ENCODE results near the gene PPP2R2B.
"Not testable (repeated sequence)": the region's sequence is repeated elsewhere in the genome, so short reads cannot be mapped to it uniquely, and the experiment has no call there.

The PPP2R2B gene

GRCh38 chr5:146745931-146746577 lies 132.5 kb downstream of the PPP2R2B start:
- DNase-seq (ENCODE audit: low read depth in 3 of 3) = no peak

GRCh38 chr5:146744068-146744745 lies 134.3 kb downstream of the PPP2R2B start:
- no peak for DNase-seq (ENCODE audit: low read depth in 3 of 3)

- DNase-seq (ENCODE audit: low read depth in 3 of 3) = no peak
Observed at GRCh38 chr5:146734936-146735577, 143.5 kb downstream of the PPP2R2B start.

GRCh38 chr5:146732962-146733361 lies 145.6 kb downstream of the PPP2R2B start:
- no peak for DNase-seq (ENCODE audit: low read depth in 3 of 3)

DNA sequence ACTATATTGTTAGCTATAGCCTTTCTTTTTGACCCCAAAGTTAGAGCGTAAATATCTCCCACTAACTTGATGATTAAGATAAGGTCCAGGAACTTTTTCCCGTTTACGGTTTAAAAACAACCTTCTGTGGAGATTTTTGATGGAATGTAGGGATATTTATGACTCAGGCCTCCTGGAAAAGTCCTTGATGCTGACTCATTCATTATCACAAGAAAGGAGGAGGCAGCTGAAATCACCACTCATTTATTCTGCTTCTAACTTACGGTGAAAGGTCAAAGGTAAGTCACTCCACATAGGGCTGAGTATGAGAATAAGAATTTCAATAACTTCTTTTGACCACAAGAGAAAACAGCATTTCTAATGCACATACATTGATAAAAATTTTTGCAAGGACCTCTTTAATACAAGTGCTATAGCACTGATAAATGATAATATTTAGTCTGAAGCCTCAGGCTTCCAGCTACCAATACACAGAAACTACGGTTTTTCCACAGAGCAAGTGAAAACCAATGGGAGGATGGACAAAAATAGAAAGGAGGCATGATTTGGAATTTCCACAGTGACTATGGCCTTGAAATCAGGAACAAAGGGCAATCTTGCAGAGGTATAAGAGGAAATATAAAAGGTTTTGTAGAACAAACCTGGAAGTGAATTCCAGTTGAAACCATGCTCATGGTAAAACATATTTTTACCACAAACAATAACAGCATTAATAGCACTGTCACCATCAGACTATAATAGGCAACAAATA lies 146.5 kb downstream of the PPP2R2B start:
- DNase-seq (ENCODE audit: low read depth in 3 of 3) = no peak

DNA sequence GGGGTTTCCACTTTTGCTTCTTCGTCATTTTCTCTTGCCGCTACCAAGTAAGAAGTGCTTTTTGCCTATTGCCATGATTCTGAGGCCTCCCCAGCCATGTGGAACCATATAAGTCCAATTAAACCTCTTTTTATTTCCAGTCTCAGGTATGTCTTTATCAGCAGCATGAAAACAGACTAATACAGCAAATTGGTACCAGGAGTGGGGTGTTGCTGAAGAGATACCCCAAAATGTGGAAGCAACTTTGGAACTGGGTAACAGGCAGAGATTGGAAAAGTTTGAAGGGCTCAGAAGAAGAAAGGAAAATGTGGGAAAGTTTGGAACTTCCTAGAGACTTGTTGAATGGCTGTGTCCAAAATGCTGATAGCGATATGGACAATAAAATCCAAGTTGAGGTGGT lies 149.8 kb downstream of the PPP2R2B start:
- DNase-seq (ENCODE audit: low read depth in 3 of 3) = not testable (repeated sequence)

GRCh38 chr5:146726891-146727290 lies 151.7 kb downstream of the PPP2R2B start:
- no peak for DNase-seq (ENCODE audit: low read depth in 3 of 3)

- DNase-seq (ENCODE audit: low read depth in 3 of 3) = no peak
Observed at GRCh38 chr5:146726020-146726419, 152.5 kb downstream of the PPP2R2B start.

DNA sequence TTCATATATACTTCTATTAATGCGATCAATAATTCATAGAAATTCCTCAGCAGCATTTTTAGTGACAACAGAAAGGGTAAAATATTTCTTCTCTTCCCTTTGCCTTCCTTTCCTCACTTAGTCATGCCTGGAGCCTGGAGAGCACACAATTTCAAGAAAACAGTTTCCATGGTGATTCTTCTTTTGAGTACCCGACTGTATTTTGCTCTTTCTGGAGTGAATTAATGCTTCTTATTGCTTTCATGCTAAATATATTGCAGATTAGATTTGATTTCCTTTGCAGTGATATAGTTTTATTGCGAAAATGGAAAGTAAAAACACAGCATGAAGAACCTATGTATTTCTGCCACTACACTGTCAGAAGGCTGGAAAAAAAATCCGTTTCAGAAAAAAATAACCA lies 153.5 kb downstream of the PPP2R2B start:
- DNase-seq (ENCODE audit: low read depth in 3 of 3) = no peak

DNA sequence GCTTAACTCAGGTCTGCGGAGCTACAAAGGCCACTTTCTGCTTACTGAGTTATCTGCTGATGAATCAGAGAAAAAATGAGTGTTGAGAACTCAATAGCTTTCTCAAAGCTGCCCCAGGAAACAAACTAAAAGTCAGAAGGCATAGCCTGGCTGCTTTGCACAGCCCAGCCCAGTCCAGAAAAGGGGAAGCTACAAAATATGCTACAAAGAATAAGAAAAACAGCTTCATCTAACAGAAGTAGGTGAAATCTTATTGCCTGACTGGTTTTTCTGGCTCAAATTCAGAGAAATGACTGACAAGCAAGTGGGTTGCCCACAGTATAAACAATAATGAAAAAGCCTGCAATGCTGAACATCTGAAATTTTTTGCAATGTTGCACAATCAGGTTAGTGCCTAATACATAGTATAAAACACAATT lies 156.2 kb downstream of the PPP2R2B start:
- DNase-seq (ENCODE audit: low read depth in 3 of 3) = no peak

GRCh38 chr5:146721073-146721815 lies 157.3 kb downstream of the PPP2R2B start:
- no peak for DNase-seq (ENCODE audit: low read depth in 3 of 3)

- no peak for DNase-seq (ENCODE audit: low read depth in 3 of 3)
Observed at GRCh38 chr5:146720107-146720506, 158.4 kb downstream of the PPP2R2B start.

DNA sequence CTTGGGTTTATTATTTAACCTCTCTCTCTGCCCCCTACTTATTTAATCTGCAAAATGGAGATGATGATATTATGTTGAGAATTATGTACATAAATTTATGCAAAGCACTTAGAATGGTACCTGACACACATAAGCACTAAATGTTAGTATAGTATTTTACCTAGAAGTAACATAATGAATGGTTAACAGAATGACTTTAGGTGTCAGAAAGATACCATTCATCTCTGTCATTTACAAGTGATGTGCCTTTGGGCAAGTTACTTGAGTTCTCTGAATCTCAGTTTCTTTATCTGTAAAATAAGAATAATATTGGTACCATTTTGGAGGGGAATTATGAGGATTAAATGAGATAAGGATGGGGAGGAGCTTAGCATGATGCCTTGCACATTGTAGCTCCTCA lies 159.4 kb downstream of the PPP2R2B start:
- no peak for DNase-seq (ENCODE audit: low read depth in 3 of 3)

- no peak for DNase-seq (ENCODE audit: low read depth in 3 of 3)
Observed at GRCh38 chr5:146718609-146719008, 159.9 kb downstream of the PPP2R2B start.

DNA sequence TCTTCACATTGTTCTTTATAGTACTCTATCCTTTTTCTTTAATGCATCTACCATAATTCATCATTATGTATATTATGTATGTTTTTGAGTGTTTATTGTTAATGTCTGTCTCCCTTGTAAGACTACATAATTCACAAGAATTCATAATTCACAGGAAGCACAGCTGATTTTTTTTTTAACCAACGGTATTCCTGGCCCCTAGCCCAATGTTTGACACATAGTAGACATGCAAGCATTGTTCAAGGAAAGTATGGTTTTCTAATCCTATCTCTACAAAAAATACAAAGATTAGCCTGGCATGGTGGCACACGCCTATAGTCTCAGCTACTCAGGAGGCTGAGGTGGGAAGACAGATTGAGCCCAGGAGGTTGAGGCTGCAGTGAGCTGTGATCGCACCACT lies 160.6 kb downstream of the PPP2R2B start:
- no peak for DNase-seq (ENCODE audit: low read depth in 3 of 3)

- DNase-seq (ENCODE audit: low read depth in 3 of 3) = no peak
Observed at GRCh38 chr5:146716636-146717035, 161.9 kb downstream of the PPP2R2B start.

DNA sequence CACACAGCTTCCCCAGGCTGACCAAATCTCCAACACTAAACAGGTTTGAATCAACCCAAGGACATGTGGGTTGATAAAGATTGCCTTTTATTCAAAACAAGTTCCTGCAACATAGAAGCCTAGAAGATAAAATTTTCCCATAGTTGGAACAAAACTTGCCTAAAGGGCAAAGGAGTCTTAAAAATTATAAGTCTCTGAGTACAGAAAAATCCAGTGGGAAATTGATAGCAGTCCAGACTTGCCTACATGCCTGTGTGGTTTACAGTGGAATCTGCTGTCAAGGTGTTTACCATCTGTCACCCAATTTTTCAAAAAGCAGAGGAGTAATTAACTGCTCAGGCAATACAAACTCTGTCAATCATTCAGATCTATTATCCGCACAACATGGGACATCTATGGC lies 168.2 kb downstream of the PPP2R2B start:
- no peak for DNase-seq (ENCODE audit: low read depth in 3 of 3)

DNA sequence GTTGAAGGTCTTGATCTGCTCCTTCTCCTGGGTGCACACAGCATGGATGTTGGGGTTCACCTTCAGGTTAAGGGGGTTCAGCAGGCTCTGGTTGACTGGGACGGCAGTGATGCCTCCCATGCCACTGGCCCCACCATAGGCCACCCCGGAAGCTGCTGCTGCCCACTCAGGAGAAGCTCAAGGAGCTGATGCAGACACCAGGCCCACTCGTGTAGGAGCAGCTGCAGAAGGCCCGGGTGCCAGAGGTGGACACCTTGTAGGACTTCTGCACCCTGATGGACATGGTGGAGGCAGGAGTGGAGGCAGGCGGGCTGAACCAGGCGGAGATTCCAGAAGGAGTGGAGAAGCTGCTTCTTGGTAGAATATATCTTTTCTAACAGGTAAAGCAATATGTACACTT lies 171.2 kb downstream of the PPP2R2B start:
- DNase-seq (ENCODE audit: low read depth in 3 of 3) = no peak

GRCh38 chr5:146706321-146706972 lies 172.1 kb downstream of the PPP2R2B start:
- DNase-seq (ENCODE audit: low read depth in 3 of 3) = no peak

DNA sequence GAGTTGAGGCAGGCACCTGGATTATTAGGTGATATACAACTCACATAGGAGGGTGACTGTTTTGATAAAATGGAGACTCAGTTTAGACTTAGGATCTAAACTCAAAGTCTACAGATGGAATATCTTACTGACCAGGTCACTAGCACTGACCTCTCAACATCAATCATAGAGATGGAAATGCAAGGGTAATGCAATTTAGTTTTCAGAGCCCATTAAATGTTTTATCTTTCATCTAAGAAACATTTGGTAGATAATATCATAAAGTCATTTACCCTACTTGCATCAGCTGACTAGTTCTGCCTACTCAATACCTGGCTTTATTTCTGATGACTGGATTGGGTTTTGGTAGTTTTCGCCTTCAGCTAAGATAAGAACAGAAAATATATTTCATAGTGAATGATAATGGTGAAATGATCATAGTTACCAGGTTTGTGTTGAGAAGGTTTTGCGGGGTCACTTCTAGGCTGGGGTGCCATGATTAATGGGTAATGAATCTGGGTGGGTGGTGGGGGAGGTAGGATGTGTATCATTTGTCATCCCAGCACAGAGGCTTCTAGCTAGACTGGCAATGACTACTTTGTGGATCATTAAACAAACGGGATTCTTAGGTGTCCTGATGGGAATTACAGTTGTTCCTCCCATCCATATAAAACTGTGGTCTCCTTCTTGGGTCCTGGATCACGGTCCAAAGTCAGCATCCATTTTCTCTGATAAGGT lies 173.4 kb downstream of the PPP2R2B start:
- no peak for DNase-seq (ENCODE audit: low read depth in 3 of 3)

GRCh38 chr5:146703899-146704298 lies 174.7 kb downstream of the PPP2R2B start:
- no peak for DNase-seq (ENCODE audit: low read depth in 3 of 3)

All from stimulated activated CD4-positive, alpha-beta T cell treated with anti-CD3 and anti-CD28 coated beads, TNF-alpha, amount 100 ng/mL, for 48 hours (primary cell).